ENCODE data around the gene PTGR3.

- TF ChIP-seq CTCF (conservative IDR thresholded peaks at IDR 0.05 in 1 of 2, IDR thresholded peaks at IDR 0.05 in 1 of 2; ENCODE audit: low read depth in 1 of 2, low read length in 2 of 2) (no peak), EZH2 (IDR thresholded peaks at IDR 0.05; ENCODE audit: low read length, missing control alignments) (no peak)
These were observed 8.9 kb downstream of the PTGR3 start for GRCh38 chr18:75200071-75200470.
